Measurements from ENCODE around the gene CST9.

DNA sequence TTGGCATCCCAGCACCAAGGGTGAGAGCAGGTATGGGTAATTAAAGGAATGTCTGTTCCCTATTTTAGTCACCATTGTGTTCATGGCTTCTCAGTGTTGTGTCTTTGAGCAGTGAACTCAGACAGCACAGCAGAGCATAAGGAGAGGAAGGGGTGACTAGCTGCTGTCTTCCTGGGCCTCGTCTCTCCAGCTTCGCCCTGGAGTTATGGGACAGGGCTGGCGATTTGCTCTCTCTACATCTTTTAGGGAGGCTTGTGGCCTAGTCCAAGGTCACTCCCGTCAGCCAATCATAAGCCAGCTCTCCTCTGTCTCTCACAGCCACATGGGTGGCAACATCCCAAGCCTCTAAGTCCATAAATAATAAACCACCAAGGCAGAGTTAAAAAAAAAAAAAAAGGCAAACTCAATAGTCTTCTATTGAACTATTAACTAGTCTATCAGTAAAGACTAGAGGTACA, 24.7 kb upstream of the CST9 start:
- TF ChIP-seq, protein P1, sequence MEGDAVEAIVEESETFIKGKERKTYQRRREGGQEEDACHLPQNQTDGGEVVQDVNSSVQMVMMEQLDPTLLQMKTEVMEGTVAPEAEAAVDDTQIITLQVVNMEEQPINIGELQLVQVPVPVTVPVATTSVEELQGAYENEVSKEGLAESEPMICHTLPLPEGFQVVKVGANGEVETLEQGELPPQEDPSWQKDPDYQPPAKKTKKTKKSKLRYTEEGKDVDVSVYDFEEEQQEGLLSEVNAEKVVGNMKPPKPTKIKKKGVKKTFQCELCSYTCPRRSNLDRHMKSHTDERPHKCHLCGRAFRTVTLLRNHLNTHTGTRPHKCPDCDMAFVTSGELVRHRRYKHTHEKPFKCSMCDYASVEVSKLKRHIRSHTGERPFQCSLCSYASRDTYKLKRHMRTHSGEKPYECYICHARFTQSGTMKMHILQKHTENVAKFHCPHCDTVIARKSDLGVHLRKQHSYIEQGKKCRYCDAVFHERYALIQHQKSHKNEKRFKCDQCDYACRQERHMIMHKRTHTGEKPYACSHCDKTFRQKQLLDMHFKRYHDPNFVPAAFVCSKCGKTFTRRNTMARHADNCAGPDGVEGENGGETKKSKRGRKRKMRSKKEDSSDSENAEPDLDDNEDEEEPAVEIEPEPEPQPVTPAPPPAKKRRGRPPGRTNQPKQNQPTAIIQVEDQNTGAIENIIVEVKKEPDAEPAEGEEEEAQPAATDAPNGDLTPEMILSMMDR (IDR thresholded peaks at IDR 0.05): no peak
- no peak for TF ChIP-seq POLR2A (IDR thresholded peaks at IDR 0.05)
- no peak for TF ChIP-seq POLR2AphosphoS5 (IDR thresholded peaks at IDR 0.05)
